Activated naive CD4-positive, alpha-beta T cell treated with anti-CD3 and anti-CD28 coated beads for 36 hours (primary cell): ENCODE data around the gene PGAM5. TPM values are rescaled to one million over a fixed set of nuclear protein-coding genes. Genes with fewer than 3 reads are reported as not detected.
A peak's percentile ranks its signal among the peaks of the same experiment; 100 is the strongest.

Experiments used
- CTCF ChIA-PET: fragments of 350-600 bp; sonication (Branson Sonifier 250); formaldehyde crosslinking; loops from one replicate; lab custom pipeline; 2021; ENCODE audit warnings: antibody characterized with exemption; lab: Charles Lee
- DNase-seq: peaks from one replicate; pipeline ENCODE4 v3.0.0-alpha.2; 2020
- H3K27ac Mint-ChIP-seq: one replicate; pipeline ENCODE4 v1.8.0; 2021; ENCODE audit warnings: mild to moderate bottlenecking, mixed read lengths
- H3K27me3 Mint-ChIP-seq: one replicate; pipeline ENCODE4 v1.8.0; 2021; ENCODE audit warnings: low read depth, mixed read lengths
- H3K36me3 Mint-ChIP-seq: one replicate; pipeline ENCODE4 v1.8.0; 2021; ENCODE audit warnings: low read depth, mixed read lengths
- H3K4me1 Mint-ChIP-seq: one replicate; pipeline ENCODE4 v1.8.0; 2021; ENCODE audit warnings: low read depth, mixed read lengths
- H3K4me3 Mint-ChIP-seq: one replicate; pipeline ENCODE4 v1.8.0; 2021; ENCODE audit warnings: mild to moderate bottlenecking, moderate library complexity, mixed read lengths
- H3K9me3 Mint-ChIP-seq: one replicate; pipeline ENCODE4 v1.8.0; 2021; ENCODE audit warnings: mixed read lengths
- intact Hi-C: fragments of 100-400 bp; cut with micrococcal nuclease; formaldehyde crosslinking; loops from one replicate; pipeline ENCODE4 v1.15.1; 2023
- total RNA-seq, 2 experiments: library from RNA; stranded (reverse); gene quantifications; one replicate each; pipeline ENCODE4 v1.2.3, GENCODE V29; 2021

Gene PGAM5
- total RNA-seq, 2 experiments from 2014 or later: 50.1 to 55.7 TPM

GRCh38 chr12:132764231-132764630 lies 53.6 kb downstream of the PGAM5 start:
- intact Hi-C loops: loop anchor here (5.0 kb wide), 3 partner anchors 193 to 1892 kb away; partner anchors contain the start of genes RAN and ZNF605
- no peak for DNase-seq
- CTCF ChIA-PET: interaction anchor here (0.7 kb wide), 1 partner anchor 56 kb away, joined by 4 read pairs; no protein-coding TSS in a partner anchor
- Mint-ChIP-seq H3K4me1 (peaks cover 36% of the 10 kb centered on the region), H3K27me3 (no peaks in the 10 kb centered on the region), H3K4me3 (no peak overlapping the region), H3K9me3 (no peaks in the 10 kb centered on the region), H3K27ac (no peak overlapping the region), H3K36me3 (peaks cover 15% of the 10 kb centered on the region)

GRCh38 chr12:132765361-132765760 lies 54.7 kb downstream of the PGAM5 start:
- no peak overlapping the region for H3K27ac Mint-ChIP-seq
- intact Hi-C loops: no loop called here
- no peak overlapping the region for H3K4me3 Mint-ChIP-seq
- H3K9me3 Mint-ChIP-seq: no peaks in the 10 kb centered on the region
- DNase-seq: no peak
- H3K36me3 Mint-ChIP-seq: peaks cover 16% of the 10 kb centered on the region
- H3K4me1 Mint-ChIP-seq: peaks cover 36% of the 10 kb centered on the region
- CTCF ChIA-PET: interaction anchor here (0.6 to 1.5 kb wide), 2 partner anchors 9 to 838 kb away, joined by 3 to 4 read pairs; no protein-coding TSS in a partner anchor
- no peaks in the 10 kb centered on the region for H3K27me3 Mint-ChIP-seq

DNA sequence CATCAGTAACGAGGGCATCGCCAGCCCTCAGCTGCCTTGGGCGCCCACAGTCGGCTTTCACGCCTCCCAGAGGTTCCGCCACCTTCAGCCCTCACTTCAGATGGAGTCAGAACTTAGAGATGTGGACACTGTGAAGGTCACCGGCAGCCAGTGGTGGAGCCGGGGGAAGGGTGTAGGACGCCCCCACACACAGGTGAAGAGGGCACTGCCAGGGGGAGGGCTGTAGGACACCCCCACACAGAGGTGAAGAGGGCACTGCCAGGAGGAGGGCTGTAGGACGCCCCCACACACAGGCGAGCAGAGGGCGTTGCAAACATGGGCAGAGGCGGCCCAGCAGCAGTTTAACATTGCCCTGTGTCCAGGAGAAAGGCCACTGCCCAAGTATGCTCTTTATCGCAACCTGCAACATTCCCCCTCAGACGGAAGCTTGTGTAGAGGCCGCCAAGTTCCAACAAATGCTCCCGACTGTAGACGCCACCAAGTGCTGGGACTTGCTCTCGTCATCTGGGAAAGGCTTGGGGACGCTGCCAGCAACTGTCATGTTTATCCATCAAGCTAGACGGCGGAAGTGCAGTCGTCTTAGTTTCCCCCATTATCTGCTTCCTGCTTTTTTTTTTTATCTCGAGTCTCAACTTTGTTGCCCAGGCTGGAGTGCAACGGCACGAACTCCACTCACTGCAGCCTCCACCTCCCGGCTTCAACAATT lies 55.9 kb downstream of the PGAM5 start:
- Mint-ChIP-seq H3K27me3 (no peaks in the 10 kb centered on the region), H3K4me1 (peaks cover 40% of the 10 kb centered on the region), H3K9me3 (no peaks in the 10 kb centered on the region), H3K36me3 (peaks cover 12% of the 10 kb centered on the region), H3K4me3 (no peak overlapping the region), H3K27ac (no peak overlapping the region)
- intact Hi-C loops: no loop called here
- CTCF ChIA-PET: interaction anchor here (0.6 to 1.6 kb wide), 2 partner anchors 11 to 81 kb away, joined by 3 to 6 read pairs; no protein-coding TSS in a partner anchor
- DNase-seq: no peak

DNA sequence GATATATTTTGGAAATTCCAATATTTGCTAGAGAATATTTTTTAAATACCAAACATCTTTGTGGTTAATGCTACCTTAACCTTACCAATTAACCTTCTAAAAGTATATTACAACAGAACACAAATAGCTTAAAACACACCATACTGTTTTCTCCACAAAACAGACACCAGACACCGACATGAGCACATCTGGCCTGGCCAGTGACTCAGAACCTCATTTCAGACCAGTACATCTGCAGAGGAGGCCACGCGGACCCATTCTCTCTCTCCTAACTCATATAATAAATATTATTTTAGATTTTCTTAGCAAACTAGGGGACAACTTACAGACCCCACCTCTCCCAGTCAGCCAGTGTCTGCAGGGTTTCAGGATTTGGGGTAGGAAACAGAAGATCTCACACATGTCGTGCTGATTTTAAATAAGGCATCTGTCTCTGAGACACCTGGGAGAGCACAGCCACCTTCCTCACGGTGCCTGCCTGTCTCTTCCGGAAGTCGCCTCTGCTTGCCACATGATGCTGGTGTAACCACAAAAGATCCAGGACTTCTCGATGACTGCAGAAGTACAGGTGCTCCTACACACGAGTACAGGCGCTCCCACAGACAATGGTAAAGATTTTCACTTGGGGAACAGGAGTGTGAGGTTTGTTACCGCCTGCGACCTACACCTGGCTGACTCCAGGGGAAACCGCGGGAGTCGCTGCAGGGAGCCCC lies 60.6 kb downstream of the PGAM5 start:
- Mint-ChIP-seq H3K4me3 (peak overlapping the region; percentile 30), H3K9me3 (no peaks in the 10 kb centered on the region), H3K36me3 (peaks cover 36% of the 10 kb centered on the region), H3K27me3 (no peaks in the 10 kb centered on the region), H3K27ac (peak overlapping the region; percentile 80), H3K4me1 (peaks cover 57% of the 10 kb centered on the region)
- CTCF ChIA-PET: no interaction called here
- intact Hi-C loops: loop anchor here (1.0 kb wide), 2 partner anchors 9 to 38 kb away; no protein-coding TSS in a partner anchor
- DNase-seq: peak; percentile 75

Other genes with a start within 250 kb of the PGAM5 start
- gene FBRSL1, start 220.7 kb upstream of the PGAM5 start, total RNA-seq: 10 to 100 TPM; 35.1 to 36.3 TPM
- not detected for gene LRCOL1, start 100.3 kb upstream of the PGAM5 start, total RNA-seq
- gene P2RX2, start 92.1 kb upstream of the PGAM5 start, total RNA-seq: not detected
- 100 to 1,000 TPM; 118 to 121 TPM for gene POLE, start 23.5 kb upstream of the PGAM5 start, total RNA-seq
- gene PXMP2, start 23.3 kb upstream of the PGAM5 start, total RNA-seq: 10 to 100 TPM; 11.3 to 12.8 TPM
- 100 to 1,000 TPM; 102 to 106 TPM for gene ANKLE2, start 51.0 kb downstream of the PGAM5 start, total RNA-seq
- 10 to 100 TPM; 25.2 to 29.1 TPM for gene GOLGA3, start 118.0 kb downstream of the PGAM5 start, total RNA-seq
- 10 to 100 TPM; 27.2 to 32.8 TPM for gene CHFR, start 176.8 kb downstream of the PGAM5 start, total RNA-seq
- gene ZNF605, start 245.5 kb downstream of the PGAM5 start, total RNA-seq: 1 to 10 TPM; 4.3 to 5.3 TPM